ENCODE results near the gene TBX20. TPM values are rescaled to one million over a fixed set of nuclear protein-coding genes. Genes with fewer than 3 reads are reported as not detected.
A peak's percentile ranks its signal among the peaks of the same experiment; 100 is the strongest.
"Not testable (repeated sequence)": the region's sequence is repeated elsewhere in the genome, so short reads cannot be mapped to it uniquely, and the experiment has no call there.

TBX20 gene
- total RNA-seq, 1 donor = 6.4 TPM

- H3K4me3 ChIP-seq (ENCODE audit: low read depth, low read length) = no peak overlapping the region
- no peak for TF ChIP-seq CTCF (IDR thresholded peaks at IDR 0.05; ENCODE audit: insufficient read depth, low read length)
- DNase-seq (ENCODE audit: low read depth) = no peak
These were observed 3.4 kb downstream of the TBX20 start for GRCh38 chr7:35250452-35250851.

GRCh38 chr7:35249537-35249907, 4.4 kb downstream of the TBX20 start:
- TF ChIP-seq CTCF (IDR thresholded peaks at IDR 0.05; ENCODE audit: insufficient read depth, low read length) = no peak
- peak; percentile 19 for DNase-seq (ENCODE audit: low read depth)
- peak overlapping the region; percentile 42 for H3K4me3 ChIP-seq (ENCODE audit: low read depth, low read length)

- DNase-seq (ENCODE audit: low read depth) = no peak
- H3K4me3 ChIP-seq (ENCODE audit: low read depth, low read length) = peak overlapping the region; percentile 42
- no peak for TF ChIP-seq CTCF (IDR thresholded peaks at IDR 0.05; ENCODE audit: insufficient read depth, low read length)
These were observed 5.0 kb downstream of the TBX20 start for GRCh38 chr7:35248576-35249536.

GRCh38 chr7:35246819-35247218, 7.1 kb downstream of the TBX20 start:
- H3K4me3 ChIP-seq (ENCODE audit: low read depth, low read length) = no peak overlapping the region
- peak; percentile 34 for DNase-seq (ENCODE audit: low read depth)
- TF ChIP-seq CTCF (IDR thresholded peaks at IDR 0.05; ENCODE audit: insufficient read depth, low read length) = no peak

- DNase-seq (ENCODE audit: low read depth) = no peak
- no peak overlapping the region for H3K4me3 ChIP-seq (ENCODE audit: low read depth, low read length)
- TF ChIP-seq CTCF (IDR thresholded peaks at IDR 0.05; ENCODE audit: insufficient read depth, low read length) = peak; percentile 12
These were observed 12.0 kb downstream of the TBX20 start for GRCh38 chr7:35241884-35242283.

- no peak for TF ChIP-seq CTCF (IDR thresholded peaks at IDR 0.05; ENCODE audit: insufficient read depth, low read length)
- no peak overlapping the region for H3K4me3 ChIP-seq (ENCODE audit: low read depth, low read length)
These were observed 12.5 kb downstream of the TBX20 start for GRCh38 chr7:35241436-35241835.

GRCh38 chr7:35241008-35241407, 12.9 kb downstream of the TBX20 start:
- H3K4me3 ChIP-seq (ENCODE audit: low read depth, low read length); DNase-seq (ENCODE audit: low read depth): not testable (repeated sequence)

More at GRCh38 chr7:35241436-35241835, 12.5 kb downstream of the TBX20 start:
- no peak for DNase-seq (ENCODE audit: low read depth)

- not testable (repeated sequence) for H3K4me3 ChIP-seq (ENCODE audit: low read depth, low read length); DNase-seq (ENCODE audit: low read depth)
These were observed 15.4 kb downstream of the TBX20 start for GRCh38 chr7:35238456-35238855.
